GM19239 (cell line): ENCODE results near the gene LAMC1.
"Not testable (repeated sequence)": the region's sequence is repeated elsewhere in the genome, so short reads cannot be mapped to it uniquely, and the experiment has no call there.

ENCODE experiments used
- DNase-seq: peaks from one replicate; pipeline ENCODE4 v3.0.0; 2011; ENCODE audit warnings: low spot score; ENCODE audit not compliant: insufficient read length
- FAIRE-seq: peaks from 2 replicates; lab custom pipeline; 2011; peaks lifted over from hg19 to GRCh38; lab: Jason Lieb, UNC

Gene LAMC1

GRCh38 chr1:183138301-183138700, 115.1 kb downstream of the LAMC1 start:
- FAIRE-seq: no peak
- DNase-seq: no peak

GRCh38 chr1:183139281-183139942, 116.2 kb downstream of the LAMC1 start:
- FAIRE-seq (no peak), DNase-seq (no peak)

GRCh38 chr1:183140633-183141032, 117.4 kb downstream of the LAMC1 start:
- FAIRE-seq (no peak), DNase-seq (no peak)

- FAIRE-seq (no peak), DNase-seq (no peak)
Measured at GRCh38 chr1:183142171-183142570, 119.0 kb downstream of the LAMC1 start.

GRCh38 chr1:183143576-183144315, 120.5 kb downstream of the LAMC1 start:
- DNase-seq (no peak), FAIRE-seq (no peak)

GRCh38 chr1:183144752-183145151, 121.5 kb downstream of the LAMC1 start:
- FAIRE-seq: no peak
- no peak for DNase-seq

- DNase-seq (no peak), FAIRE-seq (no peak)
Measured at GRCh38 chr1:183147735-183148134, 124.5 kb downstream of the LAMC1 start.

- DNase-seq (no peak), FAIRE-seq (no peak)
Measured at GRCh38 chr1:183148599-183148998, 125.4 kb downstream of the LAMC1 start.

- no peak for FAIRE-seq
Measured at GRCh38 chr1:183149273-183149672, 126.1 kb downstream of the LAMC1 start.

GRCh38 chr1:183150032-183150431, 126.8 kb downstream of the LAMC1 start:
- not testable (repeated sequence) for DNase-seq, FAIRE-seq

More at GRCh38 chr1:183149273-183149672, 126.1 kb downstream of the LAMC1 start:
- DNase-seq: no peak

GRCh38 chr1:183150445-183150844, 127.2 kb downstream of the LAMC1 start:
- FAIRE-seq (no peak), DNase-seq (no peak)

- DNase-seq (no peak), FAIRE-seq (no peak)
Measured at GRCh38 chr1:183152180-183152579, 129.0 kb downstream of the LAMC1 start.

GRCh38 chr1:183155939-183156338, 132.7 kb downstream of the LAMC1 start:
- FAIRE-seq: no peak
- DNase-seq: no peak

- FAIRE-seq (no peak), DNase-seq (no peak)
Measured at GRCh38 chr1:183159960-183160359, 136.7 kb downstream of the LAMC1 start.

GRCh38 chr1:183161391-183161790, 138.2 kb downstream of the LAMC1 start:
- FAIRE-seq (no peak), DNase-seq (no peak)

- DNase-seq (no peak), FAIRE-seq (no peak)
Measured at GRCh38 chr1:183163316-183163715, 140.1 kb downstream of the LAMC1 start.

GRCh38 chr1:183164340-183164739, 141.1 kb downstream of the LAMC1 start:
- FAIRE-seq: no peak
- no peak for DNase-seq

GRCh38 chr1:183164963-183165362, 141.7 kb downstream of the LAMC1 start:
- DNase-seq: no peak
- FAIRE-seq: no peak

- DNase-seq (no peak), FAIRE-seq (no peak)
Measured at GRCh38 chr1:183165456-183165855, 142.2 kb downstream of the LAMC1 start.

- FAIRE-seq (no peak), DNase-seq (no peak)
Measured at GRCh38 chr1:183166454-183166853, 143.2 kb downstream of the LAMC1 start.

GRCh38 chr1:183167676-183168075, 144.5 kb downstream of the LAMC1 start:
- DNase-seq: no peak
- no peak for FAIRE-seq

GRCh38 chr1:183168308-183168707, 145.1 kb downstream of the LAMC1 start:
- DNase-seq: no peak
- no peak for FAIRE-seq
